Effector memory CD8-positive, alpha-beta T cell (primary cell): Measurements from ENCODE around the gene CYP11A1.
A peak's percentile ranks its signal among the peaks of the same experiment; 100 is the strongest.

ENCODE experiments used
- ATAC-seq: fragments of 150-1000 bp; cut with Tn5 transposase; replicated peaks from 2 replicates; pipeline ENCODE4 v1.10.0; 2021; ENCODE audit warnings: mild to moderate bottlenecking, moderate library complexity
- DNase-seq, 3 experiments: peaks; one replicate each; pipeline ENCODE4 v3.0.0; 2021
- H3K27ac Mint-ChIP-seq, 2 donors: one replicate each; pipeline ENCODE4 v1.8.0; 2022; ENCODE audit warnings: mild to moderate bottlenecking in 2 of 2, mixed read lengths in 2 of 2, moderate library complexity in 2 of 2
- H3K27me3 Mint-ChIP-seq, 2 donors: one replicate each; pipeline ENCODE4 v1.8.0; 2022; ENCODE audit warnings: mixed read lengths in 2 of 2
- H3K36me3 Mint-ChIP-seq: one replicate; pipeline ENCODE4 v1.8.0; 2022; ENCODE audit warnings: mild to moderate bottlenecking, moderate library complexity, mixed read lengths; ENCODE audit not compliant: insufficient read depth
- H3K4me1 Mint-ChIP-seq, 2 donors: one replicate each; pipeline ENCODE4 v1.8.0; 2022; ENCODE audit warnings: low read depth in 2 of 2, mixed read lengths in 2 of 2
- H3K4me3 Mint-ChIP-seq, 2 donors: one replicate each; pipeline ENCODE4 v1.8.0; 2022; ENCODE audit warnings: mild to moderate bottlenecking in 2 of 2, mixed read lengths in 2 of 2, moderate library complexity in 2 of 2
- H3K9me3 Mint-ChIP-seq, 2 donors: one replicate each; pipeline ENCODE4 v1.8.0; 2022; ENCODE audit warnings: mixed read lengths in 2 of 2
- total RNA-seq, 9 experiments: gene quantifications; one replicate each; lab custom pipeline; 2026; lab: John Stamatoyannopoulos, UW

Gene CYP11A1
- 0 to 0.26 (median 0) reads per million in 9 experiments for total RNA-seq

GRCh38 chr15:74367296-74367854 lies at the start of gene CYP11A1:
Gene CYP11A1, minus strand, starts transcription at chr15:74367646. Its CDS starts 61 bp downstream, at chr15:74367585.
- ATAC-seq (no peak), DNase-seq (no peak)
- H3K27me3 Mint-ChIP-seq = peaks cover 32 to 71% of the 10 kb centered on the region in 2 donors
- no peaks in the 10 kb centered on the region for H3K9me3 Mint-ChIP-seq
- peaks cover 0 to 4% of the 10 kb centered on the region in 2 donors for H3K4me1 Mint-ChIP-seq
- no peak within 1 kb of the TSS for H3K27ac Mint-ChIP-seq
- H3K4me3 Mint-ChIP-seq = peak within 1 kb of the TSS; percentile 63 to 77
- H3K36me3 Mint-ChIP-seq = peaks cover 3% of the 10 kb centered on the region

GRCh38 chr15:74417225-74417624 lies 49.8 kb upstream of the CYP11A1 start:
- ATAC-seq = no peak
- no peaks in the 10 kb centered on the region for H3K9me3 Mint-ChIP-seq
- H3K27ac Mint-ChIP-seq = peak overlapping the region in 1 of 2 donors; percentile 71
- H3K4me1 Mint-ChIP-seq = peaks cover 22 to 30% of the 10 kb centered on the region in 2 donors
- H3K4me3 Mint-ChIP-seq = no peak overlapping the region
- no peak for DNase-seq
- H3K36me3 Mint-ChIP-seq = peaks cover 9% of the 10 kb centered on the region
- H3K27me3 Mint-ChIP-seq = no peaks in the 10 kb centered on the region

- Mint-ChIP-seq H3K4me1 (peaks cover 22 to 23% of the 10 kb centered on the region in 2 donors), H3K27me3 (no peaks in the 10 kb centered on the region), H3K36me3 (peaks cover 12% of the 10 kb centered on the region), H3K9me3 (no peaks in the 10 kb centered on the region), H3K27ac (peak overlapping the region; percentile 62 to 71), H3K4me3 (no peak overlapping the region)
- DNase-seq (no peak), ATAC-seq (no peak)
Observed at GRCh38 chr15:74415966-74416916, 48.8 kb upstream of the CYP11A1 start.

GRCh38 chr15:74414603-74415338 lies 47.3 kb upstream of the CYP11A1 start:
- H3K9me3 Mint-ChIP-seq = no peaks in the 10 kb centered on the region
- no peak for ATAC-seq
- peaks cover 11 to 12% of the 10 kb centered on the region in 2 donors for H3K4me1 Mint-ChIP-seq
- H3K27me3 Mint-ChIP-seq = no peaks in the 10 kb centered on the region
- peaks cover 12% of the 10 kb centered on the region for H3K36me3 Mint-ChIP-seq
- no peak for DNase-seq
- H3K4me3 Mint-ChIP-seq = no peak overlapping the region
- peak overlapping the region; percentile 62 to 64 for H3K27ac Mint-ChIP-seq

DNA sequence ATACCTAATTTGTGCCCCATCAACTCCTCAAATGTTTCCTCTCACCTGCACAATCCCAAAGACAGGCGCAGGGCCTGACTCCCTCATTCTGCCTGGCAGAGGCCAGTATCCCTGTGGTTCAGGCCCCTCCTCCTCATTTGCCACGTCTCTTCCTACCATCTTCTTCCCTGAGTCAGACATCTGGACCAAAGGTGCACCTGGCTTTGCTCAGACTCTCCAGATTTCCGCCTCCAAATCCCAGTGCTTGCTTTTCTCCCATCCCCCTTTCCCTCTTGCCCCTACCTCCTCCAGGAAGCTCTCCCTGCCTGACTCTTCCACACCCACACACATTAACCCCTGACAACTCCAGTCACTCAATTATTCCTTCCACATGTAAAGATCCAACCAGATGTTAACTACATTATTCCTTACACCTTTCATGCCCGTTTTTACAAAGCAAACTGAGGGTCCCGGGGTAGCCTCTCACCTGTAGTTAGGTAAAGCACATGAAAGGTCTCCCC lies 46.7 kb upstream of the CYP11A1 start:
- Mint-ChIP-seq H3K27me3 (no peaks in the 10 kb centered on the region), H3K27ac (peak overlapping the region in 1 of 2 donors; percentile 11), H3K9me3 (no peaks in the 10 kb centered on the region), H3K4me1 (peaks cover 7 to 10% of the 10 kb centered on the region in 2 donors), H3K4me3 (no peak overlapping the region), H3K36me3 (peaks cover 15% of the 10 kb centered on the region)
- ATAC-seq (no peak), DNase-seq (no peak)

GRCh38 chr15:74413350-74414080 lies 46.1 kb upstream of the CYP11A1 start:
- DNase-seq = no peak
- no peak overlapping the region for H3K4me3 Mint-ChIP-seq
- no peak for ATAC-seq
- peaks cover 8 to 11% of the 10 kb centered on the region in 2 donors for H3K4me1 Mint-ChIP-seq
- peak overlapping the region in 1 of 2 donors; percentile 68 for H3K27ac Mint-ChIP-seq
- H3K27me3 Mint-ChIP-seq = no peaks in the 10 kb centered on the region
- no peaks in the 10 kb centered on the region for H3K9me3 Mint-ChIP-seq
- peaks cover 15% of the 10 kb centered on the region for H3K36me3 Mint-ChIP-seq

DNA sequence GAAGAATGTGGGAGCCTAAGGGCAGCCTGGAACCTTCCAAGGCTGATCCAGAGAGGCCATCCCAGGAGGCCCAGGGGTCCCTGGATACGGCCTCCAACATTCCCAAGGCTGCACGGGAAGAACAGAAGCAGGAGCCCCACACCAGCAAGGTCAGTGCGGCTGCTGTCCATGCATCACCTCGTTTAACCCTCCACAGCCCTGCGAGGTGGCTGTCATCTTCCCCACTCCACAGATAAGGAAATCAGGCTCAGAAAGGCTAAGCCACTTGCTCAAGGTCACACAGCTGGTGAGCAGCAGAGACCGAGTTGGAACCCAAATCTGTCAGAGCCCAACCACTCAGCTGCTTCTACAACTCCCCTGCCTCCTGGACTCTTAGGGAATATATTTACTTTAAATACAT lies 44.7 kb upstream of the CYP11A1 start:
- Mint-ChIP-seq H3K27ac (no peak overlapping the region), H3K27me3 (no peaks in the 10 kb centered on the region), H3K36me3 (peaks cover 14% of the 10 kb centered on the region), H3K4me1 (peaks cover 10 to 13% of the 10 kb centered on the region in 2 donors), H3K4me3 (no peak overlapping the region), H3K9me3 (no peaks in the 10 kb centered on the region)
- no peak for DNase-seq
- no peak for ATAC-seq

DNA sequence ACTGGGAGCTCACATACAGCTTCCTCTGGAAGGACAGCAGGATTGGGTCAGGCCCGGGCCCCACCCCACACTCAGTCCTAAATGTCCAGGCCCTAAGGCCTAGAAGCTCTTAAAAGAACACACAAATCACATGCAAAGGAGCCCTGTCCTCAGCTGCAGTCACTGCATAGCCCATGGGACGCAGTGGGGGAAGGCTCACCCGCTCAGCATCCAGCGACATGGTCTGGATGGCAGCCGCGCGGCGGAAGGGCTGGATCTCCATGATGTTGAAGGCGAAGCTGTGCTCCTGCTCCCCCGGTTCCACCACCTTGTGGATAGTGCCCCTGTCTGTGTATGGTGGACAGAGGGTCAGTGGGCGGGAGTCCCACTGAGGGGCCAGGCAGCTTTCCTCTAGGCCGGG lies 44.2 kb upstream of the CYP11A1 start:
- Mint-ChIP-seq H3K27me3 (no peaks in the 10 kb centered on the region), H3K9me3 (no peaks in the 10 kb centered on the region), H3K4me3 (no peak overlapping the region), H3K4me1 (peaks cover 10% of the 10 kb centered on the region in 2 donors), H3K27ac (no peak overlapping the region), H3K36me3 (peaks cover 14% of the 10 kb centered on the region)
- no peak for ATAC-seq
- no peak for DNase-seq

- no peak for ATAC-seq
- no peak for DNase-seq
- no peak overlapping the region for H3K4me3 Mint-ChIP-seq
- H3K27me3 Mint-ChIP-seq = no peaks in the 10 kb centered on the region
- peaks cover 11% of the 10 kb centered on the region for H3K36me3 Mint-ChIP-seq
- H3K4me1 Mint-ChIP-seq = peaks cover 6 to 7% of the 10 kb centered on the region in 2 donors
- H3K27ac Mint-ChIP-seq = no peak overlapping the region
- H3K9me3 Mint-ChIP-seq = no peaks in the 10 kb centered on the region
Observed at GRCh38 chr15:74410502-74410901, 43.1 kb upstream of the CYP11A1 start.

GRCh38 chr15:74409225-74409624 lies 41.8 kb upstream of the CYP11A1 start:
- Mint-ChIP-seq H3K36me3 (peaks cover 11% of the 10 kb centered on the region), H3K4me1 (peaks cover 3 to 4% of the 10 kb centered on the region in 2 donors)
- ATAC-seq = no peak

GRCh38 chr15:74408815-74409214 lies 41.4 kb upstream of the CYP11A1 start:
- H3K27ac Mint-ChIP-seq = peak overlapping the region in 1 of 2 donors; percentile 52
- H3K4me1 Mint-ChIP-seq = peaks cover 3 to 9% of the 10 kb centered on the region in 2 donors
- H3K9me3 Mint-ChIP-seq = no peaks in the 10 kb centered on the region
- ATAC-seq (no peak), DNase-seq (no peak)
- H3K36me3 Mint-ChIP-seq = peaks cover 11% of the 10 kb centered on the region
- no peaks in the 10 kb centered on the region for H3K27me3 Mint-ChIP-seq
- no peak overlapping the region for H3K4me3 Mint-ChIP-seq

More at GRCh38 chr15:74409225-74409624, 41.8 kb upstream of the CYP11A1 start:
- no peak for DNase-seq
- Mint-ChIP-seq H3K4me3 (no peak overlapping the region), H3K27me3 (no peaks in the 10 kb centered on the region), H3K27ac (peak overlapping the region in 1 of 2 donors; percentile 52), H3K9me3 (no peaks in the 10 kb centered on the region)

DNA sequence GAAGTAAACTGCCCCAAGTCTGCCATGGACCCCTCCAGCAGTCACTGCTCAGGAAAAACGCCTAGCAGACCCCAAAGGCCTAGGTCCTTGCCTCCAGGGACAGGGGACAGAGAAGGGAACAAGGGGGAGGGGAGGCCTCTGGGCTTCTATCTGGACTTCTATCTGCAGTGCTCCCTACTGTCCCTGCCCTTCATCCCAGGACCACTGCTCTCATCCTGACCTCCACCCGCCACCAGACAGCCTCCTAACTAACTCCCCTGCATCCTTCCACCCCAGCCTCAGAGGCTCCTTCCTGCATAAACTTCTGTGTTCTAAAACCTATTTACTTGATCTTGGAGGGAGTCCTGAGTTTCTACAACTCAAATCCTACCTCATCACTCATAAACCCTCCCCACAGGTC lies 40.9 kb upstream of the CYP11A1 start:
- peak overlapping the region in 1 of 2 donors; percentile 52 for H3K27ac Mint-ChIP-seq
- peaks cover 11% of the 10 kb centered on the region for H3K36me3 Mint-ChIP-seq
- no peaks in the 10 kb centered on the region for H3K9me3 Mint-ChIP-seq
- no peak for ATAC-seq
- H3K27me3 Mint-ChIP-seq = no peaks in the 10 kb centered on the region
- peaks cover 8 to 13% of the 10 kb centered on the region in 2 donors for H3K4me1 Mint-ChIP-seq
- no peak overlapping the region for H3K4me3 Mint-ChIP-seq
- no peak for DNase-seq
